ENCODE measurements around the gene TENM4.

The TENM4 gene

DNA sequence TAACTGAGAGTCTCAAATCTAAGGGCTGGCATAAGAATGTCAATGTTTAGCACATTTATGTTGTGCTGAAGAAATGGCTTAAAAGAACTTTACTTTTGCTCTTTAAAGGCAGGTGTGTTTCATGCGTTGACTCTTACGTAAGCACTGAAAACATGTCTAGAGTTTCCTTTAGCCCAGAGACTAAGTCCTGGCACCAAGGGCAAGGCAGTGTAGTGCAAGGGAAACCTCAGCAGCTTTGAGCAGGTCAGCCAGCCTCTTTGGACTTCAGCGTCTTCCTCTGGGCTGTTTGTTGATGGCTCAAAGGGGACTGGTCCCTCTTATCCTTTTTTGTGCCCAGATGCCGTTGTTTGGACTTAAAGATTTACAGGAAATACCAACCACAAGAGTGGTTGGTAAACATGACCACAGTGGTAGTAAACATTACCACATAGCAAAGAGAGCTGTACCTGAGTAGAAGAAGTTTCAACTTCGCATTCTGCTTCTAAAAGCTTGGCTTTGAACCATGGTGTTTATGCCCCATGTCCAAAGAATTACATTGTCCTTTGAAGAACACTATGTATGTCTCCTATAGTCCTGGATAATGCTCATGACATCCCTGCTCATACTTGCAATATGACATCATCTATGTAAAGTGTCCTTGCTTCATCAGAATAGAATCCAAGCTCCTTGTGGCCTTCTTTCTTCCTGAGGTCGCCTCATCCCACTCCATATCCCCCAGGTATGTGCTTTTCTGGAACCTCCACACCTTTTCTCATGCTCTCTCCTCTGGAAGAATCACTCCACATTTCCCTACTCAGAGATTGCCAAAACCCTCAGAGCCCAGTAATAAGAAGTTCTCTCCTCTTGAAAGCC lies 23.5 kb downstream of the TENM4 start:
- DNase-seq (ENCODE audit: low spot score), result no peak
- H2BK5ac ChIP-seq (ENCODE audit: low read length), result no peak overlapping the region
- H3K4me3 ChIP-seq (ENCODE audit: low read length in 2 of 2), result no peak overlapping the region
- no peak overlapping the region for H2BK120ac ChIP-seq (ENCODE audit: low read depth, low read length)
- no peak overlapping the region for H2BK15ac ChIP-seq (ENCODE audit: low read length)
- no peak overlapping the region for H3K4me2 ChIP-seq (ENCODE audit: insufficient read depth, low read length, poor library complexity, severe bottlenecking)
- H3K9ac ChIP-seq (ENCODE audit: low read depth, low read length, poor library complexity), result no peak overlapping the region
- H3K79me1 ChIP-seq (ENCODE audit: low read depth, low read length), result peaks cover 3% of the 10 kb centered on the region
- H3K9me3 ChIP-seq (replicated peaks in 1 of 2; ENCODE audit: control insufficient read depth in 2 of 2, insufficient read depth in 1 of 2, low read depth in 1 of 2, low read length in 2 of 2), result peaks cover 0 to 12% of the 10 kb centered on the region in 2 donors
- no peaks in the 10 kb centered on the region for H3K36me3 ChIP-seq (replicated peaks in 1 of 2; ENCODE audit: control insufficient read depth in 2 of 2, insufficient read depth in 2 of 2, low read length in 2 of 2)
- no peaks in the 10 kb centered on the region for H3K27me3 ChIP-seq (ENCODE audit: control insufficient read depth in 3 of 3, insufficient read depth in 3 of 3, low read depth in 1 of 3, low read length in 3 of 3)
- no peak overlapping the region for H4K91ac ChIP-seq (ENCODE audit: low read depth, low read length, poor library complexity)
- no CpG with 5 or more reads among the region's 6 CpGs for WGBS, 2 donors (ENCODE audit: extremely low coverage in 2 of 2, insufficient read length in 2 of 2, insufficient replicate concordance in 1 of 2)
- H3K23ac ChIP-seq (ENCODE audit: low read depth, low read length, poor library complexity), result no peak overlapping the region
- no peak overlapping the region for H2AK5ac ChIP-seq (ENCODE audit: low read depth, low read length)
- no peak overlapping the region for H3K27ac ChIP-seq (replicated peaks; ENCODE audit: low read length)
- peaks cover 5 to 11% of the 10 kb centered on the region in 2 donors for H3K4me1 ChIP-seq (ENCODE audit: control insufficient read depth in 2 of 2, insufficient read depth in 1 of 2, low read depth in 1 of 2, low read length in 2 of 2)
- no peak overlapping the region for H3K4ac ChIP-seq (ENCODE audit: low read length)
- no peak overlapping the region for H4K8ac ChIP-seq (ENCODE audit: low read depth, low read length)
- H2BK12ac ChIP-seq (ENCODE audit: low read length), result no peak overlapping the region
- no peak overlapping the region for H3K14ac ChIP-seq (ENCODE audit: low read length)
- no peak overlapping the region for H2AFZ ChIP-seq (ENCODE audit: low read length)
- no peak overlapping the region for H3K18ac ChIP-seq (ENCODE audit: low read length)

- Histone ChIP-seq H3K79me1 (ENCODE audit: low read depth, low read length) (peaks cover 2% of the 10 kb centered on the region), H3K27me3 (ENCODE audit: control insufficient read depth in 3 of 3, insufficient read depth in 3 of 3, low read depth in 1 of 3, low read length in 3 of 3) (no peaks in the 10 kb centered on the region), H3K4me2 (ENCODE audit: insufficient read depth, low read length, poor library complexity, severe bottlenecking) (no peak overlapping the region), H4K8ac (ENCODE audit: low read depth, low read length) (no peak overlapping the region), H3K36me3 (replicated peaks in 1 of 2; ENCODE audit: control insufficient read depth in 2 of 2, insufficient read depth in 2 of 2, low read length in 2 of 2) (no peaks in the 10 kb centered on the region), H2BK12ac (ENCODE audit: low read length) (no peak overlapping the region), H3K27ac (replicated peaks; ENCODE audit: low read length) (no peak overlapping the region), H3K18ac (ENCODE audit: low read length) (no peak overlapping the region), H2AK5ac (ENCODE audit: low read depth, low read length) (no peak overlapping the region), H3K4ac (ENCODE audit: low read length) (no peak overlapping the region), H2BK120ac (ENCODE audit: low read depth, low read length) (no peak overlapping the region), H3K4me3 (ENCODE audit: low read length in 2 of 2) (no peak overlapping the region), H3K23ac (ENCODE audit: low read depth, low read length, poor library complexity) (no peak overlapping the region), H3K14ac (ENCODE audit: low read length) (no peak overlapping the region), H4K91ac (ENCODE audit: low read depth, low read length, poor library complexity) (no peak overlapping the region), H2BK15ac (ENCODE audit: low read length) (no peak overlapping the region), H3K4me1 (ENCODE audit: control insufficient read depth in 2 of 2, insufficient read depth in 1 of 2, low read depth in 1 of 2, low read length in 2 of 2) (peaks cover 2 to 8% of the 10 kb centered on the region in 2 donors), H2BK5ac (ENCODE audit: low read length) (no peak overlapping the region), H3K9me3 (replicated peaks in 1 of 2; ENCODE audit: control insufficient read depth in 2 of 2, insufficient read depth in 1 of 2, low read depth in 1 of 2, low read length in 2 of 2) (peaks cover 0 to 12% of the 10 kb centered on the region in 2 donors), H3K9ac (ENCODE audit: low read depth, low read length, poor library complexity) (no peak overlapping the region), H2AFZ (ENCODE audit: low read length) (no peak overlapping the region)
- no peak for DNase-seq (ENCODE audit: low spot score)
- no CpG with 5 or more reads among the region's 1 CpG for WGBS, 2 donors (ENCODE audit: extremely low coverage in 2 of 2, insufficient read length in 2 of 2, insufficient replicate concordance in 1 of 2)
Observed at GRCh38 chr11:79415912-79416311, 24.9 kb downstream of the TENM4 start.

GRCh38 chr11:79415411-79415810 lies 25.4 kb downstream of the TENM4 start:
- H3K23ac ChIP-seq (ENCODE audit: low read depth, low read length, poor library complexity), result no peak overlapping the region
- no CpG with 5 or more reads among the region's 1 CpG for WGBS, 2 donors (ENCODE audit: extremely low coverage in 2 of 2, insufficient read length in 2 of 2, insufficient replicate concordance in 1 of 2)
- H3K18ac ChIP-seq (ENCODE audit: low read length), result no peak overlapping the region
- no peak overlapping the region for H2BK5ac ChIP-seq (ENCODE audit: low read length)
- no peak overlapping the region for H3K27ac ChIP-seq (replicated peaks; ENCODE audit: low read length)
- H4K91ac ChIP-seq (ENCODE audit: low read depth, low read length, poor library complexity), result no peak overlapping the region
- no peaks in the 10 kb centered on the region for H3K27me3 ChIP-seq (ENCODE audit: control insufficient read depth in 3 of 3, insufficient read depth in 3 of 3, low read depth in 1 of 3, low read length in 3 of 3)
- H2BK15ac ChIP-seq (ENCODE audit: low read length), result no peak overlapping the region
- H2BK12ac ChIP-seq (ENCODE audit: low read length), result no peak overlapping the region
- H3K36me3 ChIP-seq (replicated peaks in 1 of 2; ENCODE audit: control insufficient read depth in 2 of 2, insufficient read depth in 2 of 2, low read length in 2 of 2), result no peaks in the 10 kb centered on the region
- H3K9ac ChIP-seq (ENCODE audit: low read depth, low read length, poor library complexity), result no peak overlapping the region
- H3K9me3 ChIP-seq (replicated peaks in 1 of 2; ENCODE audit: control insufficient read depth in 2 of 2, insufficient read depth in 1 of 2, low read depth in 1 of 2, low read length in 2 of 2), result peaks cover 0 to 12% of the 10 kb centered on the region in 2 donors
- no peak overlapping the region for H3K4me2 ChIP-seq (ENCODE audit: insufficient read depth, low read length, poor library complexity, severe bottlenecking)
- H3K4me1 ChIP-seq (ENCODE audit: control insufficient read depth in 2 of 2, insufficient read depth in 1 of 2, low read depth in 1 of 2, low read length in 2 of 2), result peaks cover 2 to 8% of the 10 kb centered on the region in 2 donors
- H3K79me1 ChIP-seq (ENCODE audit: low read depth, low read length), result peaks cover 2% of the 10 kb centered on the region
- no peak overlapping the region for H3K4ac ChIP-seq (ENCODE audit: low read length)
- DNase-seq (ENCODE audit: low spot score), result no peak
- no peak overlapping the region for H2AFZ ChIP-seq (ENCODE audit: low read length)
- no peak overlapping the region for H4K8ac ChIP-seq (ENCODE audit: low read depth, low read length)
- no peak overlapping the region for H2BK120ac ChIP-seq (ENCODE audit: low read depth, low read length)
- H2AK5ac ChIP-seq (ENCODE audit: low read depth, low read length), result no peak overlapping the region
- no peak overlapping the region for H3K4me3 ChIP-seq (ENCODE audit: low read length in 2 of 2)
- H3K14ac ChIP-seq (ENCODE audit: low read length), result no peak overlapping the region

DNA sequence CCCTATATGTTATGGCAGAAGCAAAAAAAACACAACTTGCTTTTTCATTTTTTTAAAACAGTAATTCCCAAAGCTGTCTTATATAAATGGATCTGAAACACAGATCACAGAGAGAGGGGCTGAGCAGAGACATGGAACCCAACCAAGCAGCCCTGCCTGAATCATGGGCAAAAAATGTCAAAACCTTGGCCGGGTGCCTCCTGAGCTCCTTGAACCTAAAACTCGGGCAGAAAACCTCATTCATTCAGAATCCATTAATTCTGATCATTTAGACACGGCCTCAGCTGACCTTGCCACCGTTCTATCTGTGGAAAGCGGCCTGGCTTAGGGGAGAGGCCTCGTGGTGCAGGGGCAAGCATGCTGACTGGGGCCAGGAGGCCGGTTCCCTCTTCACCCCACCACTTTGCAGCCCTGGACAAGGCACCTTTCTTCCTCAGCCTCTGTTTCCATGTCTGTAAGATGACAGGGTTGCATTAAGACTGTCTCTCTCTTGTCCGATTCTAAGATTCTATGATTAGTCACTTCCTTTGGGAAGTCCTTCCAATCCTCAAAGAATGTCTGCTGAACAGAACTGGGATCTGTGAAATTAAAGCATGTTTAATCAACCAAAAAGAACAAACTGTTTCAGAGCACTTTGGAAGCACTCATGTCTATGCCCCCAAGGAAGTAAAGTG lies 26.0 kb downstream of the TENM4 start:
- Histone ChIP-seq H2BK12ac (ENCODE audit: low read length) (no peak overlapping the region), H2AFZ (ENCODE audit: low read length) (no peak overlapping the region), H3K4me3 (ENCODE audit: low read length in 2 of 2) (no peak overlapping the region), H2BK5ac (ENCODE audit: low read length) (no peak overlapping the region), H3K79me1 (ENCODE audit: low read depth, low read length) (peaks cover 2% of the 10 kb centered on the region), H3K4me1 (ENCODE audit: control insufficient read depth in 2 of 2, insufficient read depth in 1 of 2, low read depth in 1 of 2, low read length in 2 of 2) (peaks cover 2 to 8% of the 10 kb centered on the region in 2 donors), H3K36me3 (replicated peaks in 1 of 2; ENCODE audit: control insufficient read depth in 2 of 2, insufficient read depth in 2 of 2, low read length in 2 of 2) (no peaks in the 10 kb centered on the region), H3K4ac (ENCODE audit: low read length) (no peak overlapping the region), H3K18ac (ENCODE audit: low read length) (no peak overlapping the region), H2BK120ac (ENCODE audit: low read depth, low read length) (no peak overlapping the region), H4K91ac (ENCODE audit: low read depth, low read length, poor library complexity) (no peak overlapping the region), H4K8ac (ENCODE audit: low read depth, low read length) (no peak overlapping the region), H3K23ac (ENCODE audit: low read depth, low read length, poor library complexity) (no peak overlapping the region), H2BK15ac (ENCODE audit: low read length) (no peak overlapping the region), H3K9me3 (replicated peaks in 1 of 2; ENCODE audit: control insufficient read depth in 2 of 2, insufficient read depth in 1 of 2, low read depth in 1 of 2, low read length in 2 of 2) (peaks cover 0 to 12% of the 10 kb centered on the region in 2 donors), H3K27ac (replicated peaks; ENCODE audit: low read length) (no peak overlapping the region), H3K4me2 (ENCODE audit: insufficient read depth, low read length, poor library complexity, severe bottlenecking) (no peak overlapping the region), H3K9ac (ENCODE audit: low read depth, low read length, poor library complexity) (no peak overlapping the region), H3K14ac (ENCODE audit: low read length) (no peak overlapping the region), H2AK5ac (ENCODE audit: low read depth, low read length) (no peak overlapping the region), H3K27me3 (ENCODE audit: control insufficient read depth in 3 of 3, insufficient read depth in 3 of 3, low read depth in 1 of 3, low read length in 3 of 3) (no peaks in the 10 kb centered on the region)
- no CpG with 5 or more reads among the region's 8 CpGs for WGBS, 2 donors (ENCODE audit: extremely low coverage in 2 of 2, insufficient read length in 2 of 2, insufficient replicate concordance in 1 of 2)
- no peak for DNase-seq (ENCODE audit: low spot score)
